ENCODE data around the gene TLE3.

TLE3 gene

DNA sequence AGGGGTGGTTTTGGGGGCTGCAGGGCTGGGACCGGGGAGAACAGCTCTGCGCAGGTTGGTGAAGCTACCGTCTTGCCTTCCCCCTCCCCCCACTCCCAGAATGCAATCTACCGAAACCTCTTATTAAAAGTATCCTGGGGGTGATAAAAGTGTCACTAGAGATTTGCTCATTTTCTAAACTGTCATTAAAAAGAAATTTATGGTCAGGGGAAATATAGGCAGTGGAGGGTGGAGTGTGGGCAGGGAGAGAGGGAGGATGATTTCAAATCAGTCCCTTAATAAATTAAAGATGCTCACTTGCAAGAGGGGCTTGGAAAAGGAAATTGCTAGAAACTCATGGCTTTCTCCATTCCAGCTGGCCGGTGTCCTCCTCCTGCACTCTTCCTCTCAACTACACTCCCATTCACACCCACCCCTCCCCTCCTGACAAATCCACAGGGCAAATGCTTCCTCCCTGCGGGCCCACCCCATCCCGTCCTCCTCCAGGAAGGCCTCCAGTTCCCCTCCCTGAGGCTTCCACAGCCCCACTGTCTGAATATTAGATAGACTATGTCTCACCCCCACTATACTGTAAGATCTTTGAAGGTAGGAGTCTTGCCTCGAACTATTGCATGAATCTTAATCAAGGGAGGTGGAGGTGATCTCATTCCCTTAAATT lies 83.9 kb downstream of the TLE3 start:
- H3K4me3 ChIP-seq (ENCODE audit: low read depth, low read length) = no peak overlapping the region
- no peak for DNase-seq (ENCODE audit: low read depth)
- TF ChIP-seq, protein P1, sequence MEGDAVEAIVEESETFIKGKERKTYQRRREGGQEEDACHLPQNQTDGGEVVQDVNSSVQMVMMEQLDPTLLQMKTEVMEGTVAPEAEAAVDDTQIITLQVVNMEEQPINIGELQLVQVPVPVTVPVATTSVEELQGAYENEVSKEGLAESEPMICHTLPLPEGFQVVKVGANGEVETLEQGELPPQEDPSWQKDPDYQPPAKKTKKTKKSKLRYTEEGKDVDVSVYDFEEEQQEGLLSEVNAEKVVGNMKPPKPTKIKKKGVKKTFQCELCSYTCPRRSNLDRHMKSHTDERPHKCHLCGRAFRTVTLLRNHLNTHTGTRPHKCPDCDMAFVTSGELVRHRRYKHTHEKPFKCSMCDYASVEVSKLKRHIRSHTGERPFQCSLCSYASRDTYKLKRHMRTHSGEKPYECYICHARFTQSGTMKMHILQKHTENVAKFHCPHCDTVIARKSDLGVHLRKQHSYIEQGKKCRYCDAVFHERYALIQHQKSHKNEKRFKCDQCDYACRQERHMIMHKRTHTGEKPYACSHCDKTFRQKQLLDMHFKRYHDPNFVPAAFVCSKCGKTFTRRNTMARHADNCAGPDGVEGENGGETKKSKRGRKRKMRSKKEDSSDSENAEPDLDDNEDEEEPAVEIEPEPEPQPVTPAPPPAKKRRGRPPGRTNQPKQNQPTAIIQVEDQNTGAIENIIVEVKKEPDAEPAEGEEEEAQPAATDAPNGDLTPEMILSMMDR (IDR thresholded peaks at IDR 0.05; ENCODE audit: low read depth, low read length, missing control alignments) = no peak

DNA sequence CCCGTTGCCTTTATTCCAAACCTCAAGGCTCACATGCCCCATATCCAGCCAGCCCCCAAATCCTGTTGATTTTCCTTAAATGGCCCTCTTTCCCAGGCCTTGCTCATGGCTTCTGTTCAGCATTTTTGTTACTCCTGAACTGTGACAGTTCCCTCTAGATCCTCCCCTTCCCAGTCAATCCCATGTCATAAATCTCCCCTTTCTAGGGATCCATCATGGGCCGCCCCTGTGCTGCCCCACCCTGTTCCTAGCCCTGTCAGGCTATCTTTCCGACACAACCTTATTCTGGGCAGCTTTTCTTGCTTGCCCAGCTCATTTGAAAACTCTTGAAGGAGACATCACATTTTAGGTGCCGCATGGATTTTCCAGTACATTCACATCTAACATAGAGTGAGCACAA lies 84.8 kb downstream of the TLE3 start:
- DNase-seq (ENCODE audit: low read depth) = no peak
- TF ChIP-seq, protein P1 (IDR thresholded peaks at IDR 0.05; ENCODE audit: low read depth, low read length, missing control alignments) = no peak
- no peak overlapping the region for H3K4me3 ChIP-seq (ENCODE audit: low read depth, low read length)

DNA sequence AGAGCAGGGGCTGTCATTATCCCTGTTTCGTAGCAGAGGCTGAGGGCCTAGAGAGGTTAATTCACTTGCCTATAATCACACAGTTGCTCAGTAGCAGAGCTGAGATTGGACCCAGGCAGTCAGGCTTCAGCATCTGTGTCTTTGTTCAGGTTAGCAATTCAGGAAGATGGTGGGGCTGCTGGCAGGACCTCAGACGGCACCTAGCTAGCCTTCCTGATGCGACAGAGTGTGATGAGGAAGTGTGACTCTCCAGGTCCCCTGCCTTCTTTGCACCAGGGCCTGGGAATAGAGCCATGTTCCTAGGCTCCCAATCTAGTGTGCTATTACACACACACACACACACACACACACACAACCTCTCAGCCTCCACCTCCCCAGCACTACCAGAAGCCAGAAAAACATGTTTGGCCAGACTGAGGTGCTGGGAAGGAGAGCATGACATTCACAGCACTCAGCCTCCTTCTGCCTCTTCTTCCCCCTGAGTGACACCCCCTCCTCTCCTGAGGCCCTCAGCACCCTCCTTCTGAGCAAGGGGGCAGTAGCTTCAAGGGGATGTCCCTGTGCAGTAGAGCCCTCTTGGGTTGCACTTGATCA lies 88.9 kb downstream of the TLE3 start:
- no peak overlapping the region for H3K4me3 ChIP-seq (ENCODE audit: low read depth, low read length)
- TF ChIP-seq, protein P1 (IDR thresholded peaks at IDR 0.05; ENCODE audit: low read depth, low read length, missing control alignments) = no peak

DNA sequence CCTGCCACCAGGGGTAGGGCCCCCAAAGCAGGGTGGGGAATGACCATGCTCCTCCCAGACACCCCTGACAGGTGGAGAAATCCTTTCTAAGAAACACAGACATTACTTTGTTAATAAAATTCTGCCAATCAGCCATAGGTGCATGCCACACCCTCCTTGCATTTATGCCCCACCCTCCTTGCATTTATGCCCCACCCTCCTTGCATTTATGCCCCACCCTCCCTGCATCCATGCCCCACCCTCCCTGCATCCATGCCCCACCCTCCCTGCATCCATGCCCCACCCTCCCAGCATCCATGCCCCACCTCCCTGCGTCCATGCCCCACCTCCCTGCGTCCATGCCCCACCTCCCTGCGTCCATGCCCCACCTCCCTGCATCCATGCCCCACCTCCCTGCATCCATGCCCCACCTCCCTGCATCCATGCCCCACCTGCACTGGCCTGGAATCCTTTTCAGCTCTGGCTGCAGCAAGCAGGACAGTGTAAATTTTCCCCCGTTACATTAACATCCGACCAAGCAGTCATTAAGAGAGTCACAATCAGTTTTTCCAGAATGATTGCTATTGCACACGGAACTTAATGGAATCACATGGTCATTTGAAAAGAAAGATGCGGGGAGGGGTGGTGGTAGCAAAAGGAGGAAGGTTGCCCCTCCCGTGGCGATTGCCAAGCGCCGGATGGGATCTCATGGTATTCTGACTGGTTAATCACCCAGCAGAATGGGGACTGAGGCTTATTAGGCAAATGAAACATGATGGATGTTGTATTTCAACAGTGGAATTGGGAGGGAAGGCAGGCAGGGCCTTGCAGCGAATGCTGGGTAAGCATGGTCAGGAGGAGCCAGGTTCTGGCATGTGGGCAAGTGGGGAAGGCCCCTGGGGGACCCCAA lies 91.2 kb downstream of the TLE3 start:
- TF ChIP-seq, protein P1 (IDR thresholded peaks at IDR 0.05; ENCODE audit: low read depth, low read length, missing control alignments) = no peak
- DNase-seq (ENCODE audit: low read depth) = no peak
- no peak overlapping the region for H3K4me3 ChIP-seq (ENCODE audit: low read depth, low read length)

More for the DNA sequence above, 88.9 kb downstream of the TLE3 start:
- DNase-seq (ENCODE audit: low read depth) = no peak

DNA sequence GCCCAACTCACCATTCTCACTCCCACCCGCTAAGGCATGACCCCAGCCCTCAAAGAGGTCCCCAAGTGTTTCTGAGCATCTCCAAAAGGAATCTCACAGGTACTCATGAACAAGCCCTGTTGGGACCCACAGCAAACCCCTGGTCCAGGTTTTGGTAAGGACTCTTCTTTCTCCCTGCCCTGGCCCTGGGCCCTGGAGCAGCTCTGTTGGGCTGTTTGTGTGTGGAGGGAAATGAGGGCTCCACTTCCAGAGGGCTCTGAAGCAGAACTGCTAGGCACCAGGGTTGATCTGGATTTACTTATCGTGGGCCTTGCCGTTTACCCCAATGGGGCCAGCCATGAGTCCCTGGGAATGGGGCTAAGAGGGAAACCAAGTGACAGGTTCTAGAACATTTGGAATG lies 92.9 kb downstream of the TLE3 start:
- no peak overlapping the region for H3K4me3 ChIP-seq (ENCODE audit: low read depth, low read length)
- TF ChIP-seq, protein P1 (IDR thresholded peaks at IDR 0.05; ENCODE audit: low read depth, low read length, missing control alignments) = no peak
- no peak for DNase-seq (ENCODE audit: low read depth)

DNA sequence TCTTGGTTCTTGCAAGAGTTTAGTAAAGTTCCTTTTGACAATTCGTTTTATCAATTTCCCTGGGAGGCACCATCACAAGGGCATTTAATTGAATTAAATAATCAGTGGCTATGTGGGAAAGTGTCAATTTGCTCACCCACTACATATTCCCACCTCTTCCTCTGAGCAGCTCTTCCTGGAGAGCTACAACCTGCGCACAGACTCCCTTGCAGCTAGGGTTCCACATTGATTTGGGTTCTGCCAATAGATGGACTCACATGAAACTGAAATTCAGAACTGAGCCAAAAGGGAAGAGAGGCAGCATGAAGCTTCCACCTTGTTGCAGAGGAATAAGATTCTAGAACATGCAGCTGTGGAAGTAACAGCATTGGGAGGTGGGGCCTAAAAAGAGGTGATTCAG lies 94.8 kb downstream of the TLE3 start:
- TF ChIP-seq, protein P1 (IDR thresholded peaks at IDR 0.05; ENCODE audit: low read depth, low read length, missing control alignments) = no peak
- no peak overlapping the region for H3K4me3 ChIP-seq (ENCODE audit: low read depth, low read length)
- no peak for DNase-seq (ENCODE audit: low read depth)
